Brain microvascular endothelial cell (primary cell): ENCODE data around the gene ATP13A3.

ENCODE experiments used
- DNase-seq: peaks from one replicate; pipeline ENCODE4 v3.0.0-alpha.2; 2020
- H3K27ac ChIP-seq: fragments of 250-450 bp; sonication (Bioruptor Pico); 2 replicates; pipeline ENCODE4 v1.5.1; 2020; ENCODE audit warnings: mild to moderate bottlenecking, moderate library complexity
- H3K27me3 ChIP-seq: fragments of 250-450 bp; sonication (Bioruptor Pico); replicated peaks from 2 replicates; pipeline ENCODE4 v1.5.1; 2020; ENCODE audit warnings: mild to moderate bottlenecking
- H3K36me3 ChIP-seq: fragments of 250-450 bp; sonication (Bioruptor Pico); replicated peaks from 2 replicates; pipeline ENCODE4 v1.5.1; 2020; ENCODE audit warnings: mild to moderate bottlenecking
- H3K4me3 ChIP-seq: 2 replicates; pipeline ENCODE4 v1.5.1; 2011; ENCODE audit warnings: low read depth, mild to moderate bottlenecking, control low read depth, low read length, moderate library complexity
- CTCF ChIP-seq: IDR thresholded peaks from 2 replicates; pipeline ENCODE4 v1.5.1; 2011; ENCODE audit warnings: low read depth, mild to moderate bottlenecking, moderate library complexity, low read length, control low read depth, inconsistent platforms; ENCODE audit errors: missing control alignments
- in situ Hi-C: cut with HindIII; loops from 2 replicates; pipeline ENCODE4 v1.10.0; 2017; ENCODE audit warnings: low sequenced_read_pairs, low pct_ligation_motif_present

ATP13A3 gene

DNA sequence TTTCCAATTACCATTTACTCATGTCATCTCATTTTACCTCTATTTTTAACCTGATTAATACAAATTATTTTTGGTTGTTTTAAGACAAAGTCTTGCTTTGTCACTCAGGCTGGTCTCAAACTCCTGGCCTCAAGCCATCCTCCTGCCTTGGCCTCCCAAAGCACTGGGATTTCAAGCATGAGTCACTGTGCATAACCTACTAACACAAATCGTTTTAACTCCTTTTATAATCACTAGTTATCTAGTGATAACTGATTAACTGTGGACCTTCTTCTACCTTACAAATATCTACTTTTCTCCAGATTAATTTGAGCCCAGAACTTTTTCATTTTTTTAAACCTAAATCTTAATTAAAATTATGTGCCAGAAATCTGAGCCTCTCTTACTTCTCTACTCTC lies 4.6 kb downstream of the ATP13A3 start:
- Histone ChIP-seq H3K4me3 (no peak overlapping the region), H3K27ac (no peak overlapping the region), H3K27me3 (no peaks in the 10 kb centered on the region), H3K36me3 (peaks cover 18% of the 10 kb centered on the region)
- in situ Hi-C loops, result loop anchor here (25.0 kb wide), 1 partner anchor 105 kb away; no protein-coding TSS in a partner anchor
- DNase-seq, result no peak
- no peak for TF ChIP-seq CTCF

DNA sequence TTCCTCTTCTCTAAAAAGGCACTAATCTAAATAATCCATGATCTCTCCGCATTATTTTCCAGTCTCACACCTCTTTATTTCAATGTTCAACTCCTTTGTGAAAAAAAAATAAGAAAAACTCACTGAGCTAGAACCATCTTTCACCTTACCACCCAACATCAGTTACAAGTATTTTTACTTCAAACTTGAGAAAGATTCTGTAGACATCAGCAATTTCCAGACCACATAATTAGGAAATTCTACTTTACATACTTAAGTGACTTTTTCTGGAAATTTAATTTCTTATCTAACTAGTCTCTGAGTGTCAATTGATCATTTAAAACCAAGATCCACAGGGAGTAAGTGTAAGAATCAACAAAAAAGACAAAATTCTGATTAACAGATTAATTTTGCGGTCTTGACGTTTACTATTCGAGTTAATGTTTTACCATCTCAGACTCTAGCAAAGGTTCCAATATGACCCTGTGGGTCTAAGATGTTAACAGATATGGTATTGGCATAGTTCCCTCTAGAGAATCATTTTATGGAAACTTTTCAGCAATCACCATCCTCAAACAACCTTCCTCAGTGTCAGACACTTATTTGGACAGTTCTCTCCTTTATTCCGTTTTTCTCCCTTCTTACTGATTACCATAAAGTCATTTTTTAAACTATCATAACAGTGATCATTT lies 5.1 kb downstream of the ATP13A3 start:
- peaks cover 20% of the 10 kb centered on the region for H3K36me3 ChIP-seq
- no peak for TF ChIP-seq CTCF
- H3K27ac ChIP-seq, result no peak overlapping the region
- in situ Hi-C loops, result loop anchor here (25.0 kb wide), 1 partner anchor 106 kb away; no protein-coding TSS in a partner anchor
- no peaks in the 10 kb centered on the region for H3K27me3 ChIP-seq
- no peak for DNase-seq
- H3K4me3 ChIP-seq, result no peak overlapping the region

DNA sequence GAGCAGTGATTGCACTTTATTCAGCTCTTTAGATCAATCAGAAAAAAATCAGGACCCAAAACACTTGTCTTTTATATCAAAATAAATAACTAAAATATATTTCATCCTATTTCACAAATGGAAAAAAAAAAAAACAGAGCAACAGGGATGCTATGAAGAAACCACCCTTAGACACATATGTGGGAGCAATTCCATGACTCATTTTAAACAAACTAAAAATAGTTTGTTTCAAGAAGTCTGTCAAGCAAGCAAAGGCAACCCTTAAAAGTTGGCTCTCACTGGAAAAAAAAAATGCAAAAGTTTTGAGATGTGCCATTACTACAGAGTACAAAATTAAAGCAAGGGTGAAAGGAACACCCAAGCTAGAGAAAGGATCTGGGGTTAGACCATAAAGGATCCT lies 5.7 kb downstream of the ATP13A3 start:
- TF ChIP-seq CTCF, result no peak
- in situ Hi-C loops, result loop anchor here (25.0 kb wide), 1 partner anchor 106 kb away; no protein-coding TSS in a partner anchor
- peak overlapping the region; percentile 5 for H3K27ac ChIP-seq

DNA sequence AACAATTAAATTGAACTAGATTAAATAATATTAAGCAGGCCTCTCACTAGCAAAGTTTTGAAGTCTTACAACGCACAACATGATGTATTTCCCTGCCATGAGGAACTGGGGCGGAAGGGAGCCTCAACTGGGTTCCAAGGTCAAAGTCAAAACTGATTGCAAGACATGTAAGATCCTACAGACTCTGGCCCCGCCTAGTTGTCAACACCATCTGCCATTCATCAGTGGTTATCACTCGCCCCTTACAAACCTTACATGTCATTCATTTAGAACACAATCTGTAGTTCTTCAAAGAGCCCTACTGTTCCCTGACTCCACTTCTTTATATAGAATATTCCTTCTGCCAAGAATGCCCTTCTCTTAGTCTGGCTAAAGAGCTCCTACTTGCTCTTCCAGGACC lies 10.0 kb downstream of the ATP13A3 start:
- no peak overlapping the region for H3K27ac ChIP-seq
- no peak for DNase-seq
- in situ Hi-C loops, result loop anchor here (25.0 kb wide), 1 partner anchor 111 kb away; no protein-coding TSS in a partner anchor

More for the DNA sequence above, 5.7 kb downstream of the ATP13A3 start:
- DNase-seq, result no peak
- no peaks in the 10 kb centered on the region for H3K27me3 ChIP-seq
- H3K4me3 ChIP-seq, result no peak overlapping the region
- peaks cover 22% of the 10 kb centered on the region for H3K36me3 ChIP-seq

DNA sequence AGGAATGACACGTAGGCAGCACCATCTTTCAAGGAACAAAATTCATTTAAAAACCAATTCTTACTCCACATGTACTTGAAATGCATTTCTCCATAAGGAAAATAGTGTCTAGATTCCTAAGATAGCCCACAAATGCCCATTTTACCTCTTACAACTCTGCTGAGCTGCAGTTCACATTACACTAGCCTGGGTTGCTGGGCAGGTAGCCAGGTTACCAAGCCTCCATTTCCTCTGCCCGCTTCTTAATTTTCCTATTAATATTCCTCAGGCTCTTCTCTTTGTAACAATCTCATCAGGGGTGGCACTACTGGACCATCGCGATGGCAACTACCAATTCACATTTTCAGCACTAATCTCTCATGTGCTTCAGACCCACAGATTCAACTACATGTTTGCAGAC lies 10.8 kb downstream of the ATP13A3 start:
- Histone ChIP-seq H3K36me3 (peaks cover 19% of the 10 kb centered on the region), H3K27me3 (no peaks in the 10 kb centered on the region), H3K27ac (no peak overlapping the region), H3K4me3 (no peak overlapping the region)
- DNase-seq, result no peak
- in situ Hi-C loops, result loop anchor here (25.0 kb wide), 1 partner anchor 111 kb away; no protein-coding TSS in a partner anchor
- TF ChIP-seq CTCF, result no peak

More for the DNA sequence above, 10.0 kb downstream of the ATP13A3 start:
- TF ChIP-seq CTCF, result no peak
- Histone ChIP-seq H3K27me3 (no peaks in the 10 kb centered on the region), H3K4me3 (no peak overlapping the region), H3K36me3 (peaks cover 19% of the 10 kb centered on the region)
